SU-DHL-6 (cell line): Measurements from ENCODE around the gene POU6F2.

Experiments used
- CTCF ChIP-seq: fragments of 200-600 bp; sonication (generic); IDR thresholded peaks from one replicate; pipeline ENCODE4 v1.5.1; 2017; ENCODE audit warnings: antibody characterized with exemption, mild to moderate bottlenecking, low read length, moderate library complexity; ENCODE audit not compliant: insufficient read depth, poor library complexity, severe bottlenecking
- EZH2phosphoT487 ChIP-seq: fragments of 200-600 bp; sonication (generic), shearing (Covaris generic); conservative IDR thresholded peaks from 2 replicates; pipeline ENCODE4 v1.6.1; 2018; ENCODE audit warnings: mild to moderate bottlenecking, antibody characterized with exemption, low read length, moderate library complexity, mixed read lengths

GRCh38 chr7:39005036-39005435 is 27.3 kb downstream of the POU6F2 start:
- TF ChIP-seq CTCF (no peak), EZH2phosphoT487 (no peak)
